Chondrocyte (in vitro differentiated cells): Measurements from ENCODE around the gene HSF5. TPM values are rescaled to one million over a fixed set of nuclear protein-coding genes. Genes with fewer than 3 reads are reported as not detected.

Experiments
- DNase-seq: peaks from one replicate; pipeline ENCODE4 v3.0.0; 2021; ENCODE audit warnings: mixed read lengths, low spot score
- H3K27ac Mint-ChIP-seq: one replicate; pipeline ENCODE4 v1.8.0; 2021; ENCODE audit warnings: mild to moderate bottlenecking, moderate library complexity, mixed read lengths; ENCODE audit not compliant: unreplicated experiment
- H3K27me3 Mint-ChIP-seq: 2 replicates; pipeline ENCODE4 v1.8.0; 2021; ENCODE audit warnings: low read depth, mixed read lengths
- H3K36me3 Mint-ChIP-seq: 2 replicates; pipeline ENCODE4 v1.8.0; 2021; ENCODE audit warnings: low read depth, mixed read lengths
- H3K4me1 Mint-ChIP-seq: 2 replicates; pipeline ENCODE4 v1.8.0; 2021; ENCODE audit warnings: low read depth, mild to moderate bottlenecking, mixed read lengths
- H3K4me3 Mint-ChIP-seq: one replicate; pipeline ENCODE4 v1.8.0; 2021; ENCODE audit warnings: mild to moderate bottlenecking, moderate library complexity, mixed read lengths; ENCODE audit not compliant: unreplicated experiment
- H3K9me3 Mint-ChIP-seq: 2 replicates; pipeline ENCODE4 v1.8.0; 2021; ENCODE audit warnings: low read depth, mixed read lengths
- CTCF ChIP-seq: fragments of 200-600 bp; sonication (generic); IDR thresholded peaks from 2 replicates; pipeline ENCODE4 v1.5.0; 2021; ENCODE audit warnings: antibody characterized with exemption, mild to moderate bottlenecking, moderate library complexity
- total RNA-seq: library from RNA; stranded (reverse); gene quantifications from 3 replicates; pipeline ENCODE4 v1.2.1, GENCODE V29; 2021

Gene HSF5
- total RNA-seq, 1 donor from 2014 or later: not detected

DNA sequence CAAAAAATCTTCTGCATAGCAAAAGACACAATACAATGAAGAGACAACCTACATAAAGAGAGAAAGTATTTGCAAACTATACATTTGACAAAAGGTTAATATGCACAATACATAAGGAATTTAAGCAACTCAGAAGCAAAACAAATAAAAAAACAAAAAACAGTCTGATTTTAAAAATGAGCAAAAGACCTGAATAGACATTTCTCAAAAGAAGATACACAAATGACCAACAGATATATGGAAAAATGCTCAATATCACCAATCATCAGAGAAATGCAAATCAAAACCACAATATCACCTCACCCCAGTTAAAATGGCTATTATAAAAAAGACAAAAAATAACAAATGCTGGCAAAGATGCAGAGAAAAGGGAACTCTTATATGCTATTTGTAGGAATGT lies 32.7 kb downstream of the HSF5 start:
- no peak overlapping the region for H3K27ac Mint-ChIP-seq
- H3K4me3 Mint-ChIP-seq: no peak overlapping the region
- H3K9me3 Mint-ChIP-seq: peaks cover 6% of the 10 kb centered on the region
- H3K4me1 Mint-ChIP-seq: no peaks in the 10 kb centered on the region
- DNase-seq: no peak
- no peaks in the 10 kb centered on the region for H3K27me3 Mint-ChIP-seq
- peaks cover 4% of the 10 kb centered on the region for H3K36me3 Mint-ChIP-seq
- TF ChIP-seq CTCF: no peak

GRCh38 chr17:58452738-58453137 lies 35.5 kb downstream of the HSF5 start:
- no peak for DNase-seq
- Mint-ChIP-seq H3K9me3 (peaks cover 10% of the 10 kb centered on the region), H3K27me3 (no peaks in the 10 kb centered on the region), H3K36me3 (peaks cover 4% of the 10 kb centered on the region), H3K4me1 (no peaks in the 10 kb centered on the region), H3K27ac (no peak overlapping the region), H3K4me3 (no peak overlapping the region)
- TF ChIP-seq CTCF: no peak

GRCh38 chr17:58447039-58447975 lies 40.9 kb downstream of the HSF5 start:
- no peaks in the 10 kb centered on the region for H3K4me1 Mint-ChIP-seq
- TF ChIP-seq CTCF: peak; percentile 83
- no peak for DNase-seq

DNA sequence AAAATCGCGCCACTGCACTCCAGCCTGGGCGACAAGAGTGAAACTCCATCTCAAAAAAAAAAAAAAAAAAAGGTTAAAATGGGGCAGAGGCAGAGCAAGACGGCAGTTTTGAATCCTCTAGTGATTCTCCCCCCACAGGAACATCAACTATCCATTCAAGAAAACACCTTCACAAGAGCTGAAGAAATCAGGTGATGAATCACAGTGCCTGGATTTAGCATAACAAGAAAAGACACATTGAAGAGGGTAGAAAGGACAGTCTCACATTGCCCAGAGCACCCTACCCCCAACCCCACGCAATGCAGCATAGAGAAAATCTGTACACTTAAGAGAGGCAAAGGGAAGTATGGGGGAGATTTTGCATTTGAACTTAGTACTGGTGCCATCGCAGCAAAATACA lies 42.1 kb downstream of the HSF5 start:
- H3K27me3 Mint-ChIP-seq: peaks cover 19% of the 10 kb centered on the region
- DNase-seq: no peak
- TF ChIP-seq CTCF: no peak
- H3K36me3 Mint-ChIP-seq: no peaks in the 10 kb centered on the region
- H3K27ac Mint-ChIP-seq: no peak overlapping the region
- H3K4me3 Mint-ChIP-seq: no peak overlapping the region
- peaks cover 8% of the 10 kb centered on the region for H3K9me3 Mint-ChIP-seq
- no peaks in the 10 kb centered on the region for H3K4me1 Mint-ChIP-seq

More at GRCh38 chr17:58447039-58447975, 40.9 kb downstream of the HSF5 start:
- Mint-ChIP-seq H3K4me3 (no peak overlapping the region), H3K27me3 (peaks cover 19% of the 10 kb centered on the region), H3K9me3 (peaks cover 8% of the 10 kb centered on the region), H3K27ac (no peak overlapping the region), H3K36me3 (no peaks in the 10 kb centered on the region)

GRCh38 chr17:58436805-58437239 lies 51.4 kb downstream of the HSF5 start:
- Mint-ChIP-seq H3K27me3 (peaks cover 24% of the 10 kb centered on the region), H3K4me1 (no peaks in the 10 kb centered on the region), H3K27ac (no peak overlapping the region), H3K9me3 (no peaks in the 10 kb centered on the region), H3K4me3 (no peak overlapping the region), H3K36me3 (no peaks in the 10 kb centered on the region)
- no peak for DNase-seq
- no peak for TF ChIP-seq CTCF
